Skeletal muscle tissue (tissue), 4 donors: ENCODE data around the gene ENO2. TPM values are rescaled to one million over a fixed set of nuclear protein-coding genes. Genes with fewer than 3 reads are reported as not detected.
"Not testable (repeated sequence)": the region's sequence is repeated elsewhere in the genome, so short reads cannot be mapped to it uniquely, and the experiment has no call there.

Experiments used
- H3K27ac ChIP-seq: one replicate; pipeline ENCODE4 v1.7.0; 2013; ENCODE audit warnings: mild to moderate bottlenecking, low read depth, low read length, inconsistent platforms
- H3K27me3 ChIP-seq, 3 donors: one replicate each; pipeline ENCODE4 v1.7.0; 2013; ENCODE audit warnings: low read length in 3 of 3; ENCODE audit not compliant: control insufficient read depth in 3 of 3, insufficient read depth in 3 of 3
- H3K36me3 ChIP-seq, 3 donors: one replicate each; pipeline ENCODE4 v1.7.0; 2013; ENCODE audit warnings: low read length in 3 of 3; ENCODE audit not compliant: control insufficient read depth in 3 of 3, insufficient read depth in 3 of 3
- H3K4me1 ChIP-seq, 3 donors: one replicate each; pipeline ENCODE4 v1.7.0; 2013; ENCODE audit warnings: low read length in 3 of 3, mild to moderate bottlenecking in 3 of 3; ENCODE audit not compliant: control insufficient read depth in 3 of 3, insufficient read depth in 3 of 3
- H3K4me3 ChIP-seq, 3 donors: one replicate each; pipeline ENCODE4 v1.7.0; 2013; ENCODE audit warnings: low read length in 3 of 3
- H3K9ac ChIP-seq, 3 donors: one replicate each; pipeline ENCODE4 v1.7.0; 2013; ENCODE audit warnings: low read length in 3 of 3, mild to moderate bottlenecking in 3 of 3, moderate library complexity in 2 of 3, low read depth in 1 of 3
- H3K9me3 ChIP-seq, 3 donors: one replicate each; pipeline ENCODE4 v1.7.0; 2013; ENCODE audit warnings: low read length in 3 of 3; ENCODE audit not compliant: control insufficient read depth in 3 of 3
- total RNA-seq: library from RNA; depleted of rRNA; stranded (reverse); fragments of >200 nt; gene quantifications from one replicate; pipeline ENCODE4 v1.2.3, GENCODE V29; 2014
- donor health status: Osteomylitis.

The ENO2 gene
- 2.6 TPM for total RNA-seq

GRCh38 chr12:6914246-6914946 is at the start of gene ENO2:
ENO2 (plus strand) TSS chr12:6914580; CDS start chr12:6915833, 1,253 bp downstream.
- Histone ChIP-seq H3K27me3 (peaks cover 12 to 27% (median 23%) of the 10 kb centered on the region in 3 donors), H3K9me3 (no peaks in the 10 kb centered on the region), H3K9ac (peak within 1 kb of the TSS; percentile 5 to 76 (median 64)), H3K4me1 (peaks cover 9 to 14% (median 13%) of the 10 kb centered on the region in 3 donors), H3K27ac (peak within 1 kb of the TSS; percentile 64), H3K4me3 (peak within 1 kb of the TSS; percentile 70 to 73 (median 71)), H3K36me3 (peaks cover 0 to 2% (median 0%) of the 10 kb centered on the region in 3 donors)

DNA sequence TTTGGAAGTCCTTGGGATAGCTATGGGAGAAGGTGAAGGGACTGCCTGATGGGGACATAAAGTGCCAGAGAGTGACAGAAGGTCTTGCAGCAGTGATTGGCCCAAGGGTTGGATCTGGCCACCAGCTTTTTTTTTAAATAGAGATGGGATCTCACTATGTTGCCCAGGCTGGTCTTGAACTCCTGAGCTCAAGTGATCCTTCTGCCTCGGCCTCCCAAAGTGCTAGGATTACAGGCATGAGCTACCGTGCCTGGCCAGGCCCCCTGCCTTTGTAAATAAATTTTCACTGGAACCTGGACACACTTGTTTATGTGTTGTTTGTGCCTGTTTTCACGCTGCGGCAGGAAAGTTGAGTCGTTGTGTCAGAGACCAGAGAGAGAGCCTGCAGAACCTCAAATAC is 49.1 kb upstream of the ENO2 start:
- not testable (repeated sequence) for H3K27ac ChIP-seq, H3K27me3 ChIP-seq, H3K9me3 ChIP-seq, H3K9ac ChIP-seq, H3K4me3 ChIP-seq
- Histone ChIP-seq H3K36me3 (peaks cover 53 to 70% (median 59%) of the 10 kb centered on the region in 3 donors), H3K4me1 (peaks cover 29 to 37% (median 32%) of the 10 kb centered on the region in 3 donors)

DNA sequence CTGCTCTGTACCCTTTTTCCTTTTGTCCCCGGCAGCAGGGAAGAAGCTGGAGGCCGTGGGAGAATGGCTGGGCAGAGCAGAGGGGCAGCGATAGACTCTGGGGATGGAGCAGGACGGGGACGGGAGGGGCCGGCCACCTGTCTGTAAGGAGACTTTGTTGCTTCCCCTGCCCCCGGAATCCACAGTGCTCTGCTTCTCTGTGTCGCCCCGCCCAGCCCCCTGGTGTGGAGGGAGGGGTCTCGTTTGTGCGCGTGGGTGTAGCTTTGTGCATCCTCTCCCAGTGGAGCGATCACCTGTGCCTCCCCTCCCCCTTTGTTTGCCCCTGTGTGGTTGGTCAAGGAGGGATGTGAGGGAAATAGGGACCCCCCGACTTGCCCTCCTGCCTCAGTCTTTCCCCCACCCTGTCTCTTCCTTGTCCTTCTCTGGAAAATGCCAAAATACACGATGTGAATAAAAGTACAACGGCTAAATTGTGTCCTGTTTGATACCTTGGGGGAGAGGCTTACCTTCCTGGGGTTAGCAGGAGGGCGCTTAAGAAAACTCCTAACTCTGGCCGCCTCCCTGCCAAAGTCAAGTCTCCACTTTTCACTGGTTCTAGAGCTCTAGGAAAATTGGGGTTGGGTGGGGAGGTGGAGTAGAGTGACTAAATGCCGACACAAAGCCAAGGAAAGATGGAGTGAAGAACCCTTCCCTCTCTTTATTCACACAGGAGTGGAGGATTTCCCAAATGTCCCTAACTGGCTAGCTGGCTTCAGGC is 48.0 kb upstream of the ENO2 start:
- Histone ChIP-seq H3K27ac (peak overlapping the region; percentile 98), H3K36me3 (peaks cover 52 to 68% (median 59%) of the 10 kb centered on the region in 3 donors), H3K27me3 (no peaks in the 10 kb centered on the region), H3K4me3 (peak overlapping the region; percentile 78 to 82 (median 79)), H3K4me1 (peaks cover 36 to 47% (median 41%) of the 10 kb centered on the region in 3 donors), H3K9ac (peak overlapping the region; percentile 88 to 91 (median 91)), H3K9me3 (no peaks in the 10 kb centered on the region)

DNA sequence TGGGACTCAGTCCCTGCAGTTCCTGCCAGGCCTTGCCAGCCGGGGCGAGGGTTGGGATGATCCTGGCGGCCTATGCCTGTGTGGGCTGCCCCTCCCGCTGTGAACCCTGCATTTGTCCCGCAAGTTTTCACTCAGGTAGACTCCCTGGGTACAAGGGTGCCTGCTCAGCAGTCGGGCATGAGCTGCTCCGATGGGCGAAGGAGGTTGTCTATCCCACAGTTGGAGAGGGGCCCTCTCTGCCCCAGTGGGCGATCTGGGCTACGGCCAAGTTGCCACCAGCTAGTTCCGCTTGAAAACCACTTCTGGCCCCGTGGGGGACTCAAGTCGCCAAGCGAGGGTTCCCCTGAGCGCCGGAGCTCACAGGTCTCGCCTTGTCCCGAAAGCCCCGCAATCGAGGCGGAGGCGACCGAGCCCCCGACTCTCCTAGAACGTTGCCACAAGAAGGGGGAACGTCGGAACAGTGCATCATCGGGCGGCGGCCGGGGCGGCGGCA is 47.4 kb upstream of the ENO2 start:
- Histone ChIP-seq H3K27me3 (no peaks in the 10 kb centered on the region), H3K9me3 (no peaks in the 10 kb centered on the region), H3K27ac (peak overlapping the region; percentile 98), H3K4me1 (peaks cover 42 to 53% (median 48%) of the 10 kb centered on the region in 3 donors), H3K36me3 (peaks cover 49 to 67% (median 57%) of the 10 kb centered on the region in 3 donors), H3K4me3 (peak overlapping the region; percentile 78 to 82 (median 79)), H3K9ac (peak overlapping the region; percentile 88 to 91 (median 91))

DNA sequence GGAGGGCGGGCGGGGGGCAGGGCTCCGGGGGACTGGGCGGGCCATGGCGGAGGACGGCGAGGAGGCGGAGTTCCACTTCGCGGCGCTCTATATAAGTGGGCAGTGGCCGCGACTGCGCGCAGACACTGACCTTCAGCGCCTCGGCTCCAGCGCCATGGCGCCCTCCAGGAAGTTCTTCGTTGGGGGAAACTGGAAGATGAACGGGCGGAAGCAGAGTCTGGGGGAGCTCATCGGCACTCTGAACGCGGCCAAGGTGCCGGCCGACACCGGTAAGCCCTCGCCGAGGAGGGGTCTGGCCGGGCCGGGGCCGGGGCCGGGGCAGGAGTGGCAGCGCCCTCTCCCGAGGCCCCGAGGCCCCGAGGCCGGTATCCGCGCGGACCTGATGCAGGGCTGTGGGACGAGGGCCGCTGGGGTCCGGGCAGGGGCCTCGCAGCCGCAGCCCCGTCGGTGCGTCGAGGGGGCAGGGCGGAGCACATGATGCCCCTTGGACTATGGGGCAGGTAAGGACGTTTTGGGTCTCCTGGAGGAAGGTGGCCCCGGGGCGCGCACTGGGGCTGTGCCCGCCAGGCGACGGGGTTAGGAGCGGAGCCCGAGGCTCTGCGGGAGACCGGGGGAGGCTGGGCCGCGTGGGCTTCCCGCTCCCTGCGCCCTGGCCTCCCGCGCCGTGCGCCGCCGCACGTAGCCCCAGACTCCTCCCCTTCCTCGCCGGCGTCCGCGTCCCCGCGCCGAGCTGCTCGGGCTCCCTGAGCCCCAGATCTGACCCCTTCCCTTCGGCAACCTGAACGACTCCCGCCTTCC is 46.8 kb upstream of the ENO2 start, which contains the start of gene TPI1:
Gene TPI1 (plus strand): TSS at position 119 of the 798 bp plus-strand sequence. CDS start 36 bp downstream, at position 155.
- Histone ChIP-seq H3K36me3 (peaks cover 45 to 62% (median 52%) of the 10 kb centered on the region in 3 donors), H3K27ac (peak within 1 kb of the TSS; percentile 98), H3K27me3 (no peaks in the 10 kb centered on the region), H3K4me1 (peaks cover 48 to 58% (median 53%) of the 10 kb centered on the region in 3 donors), H3K4me3 (peak within 1 kb of the TSS; percentile 80 to 94 (median 92)), H3K9ac (peak within 1 kb of the TSS; percentile 92 to 98 (median 94)), H3K9me3 (no peaks in the 10 kb centered on the region)

DNA sequence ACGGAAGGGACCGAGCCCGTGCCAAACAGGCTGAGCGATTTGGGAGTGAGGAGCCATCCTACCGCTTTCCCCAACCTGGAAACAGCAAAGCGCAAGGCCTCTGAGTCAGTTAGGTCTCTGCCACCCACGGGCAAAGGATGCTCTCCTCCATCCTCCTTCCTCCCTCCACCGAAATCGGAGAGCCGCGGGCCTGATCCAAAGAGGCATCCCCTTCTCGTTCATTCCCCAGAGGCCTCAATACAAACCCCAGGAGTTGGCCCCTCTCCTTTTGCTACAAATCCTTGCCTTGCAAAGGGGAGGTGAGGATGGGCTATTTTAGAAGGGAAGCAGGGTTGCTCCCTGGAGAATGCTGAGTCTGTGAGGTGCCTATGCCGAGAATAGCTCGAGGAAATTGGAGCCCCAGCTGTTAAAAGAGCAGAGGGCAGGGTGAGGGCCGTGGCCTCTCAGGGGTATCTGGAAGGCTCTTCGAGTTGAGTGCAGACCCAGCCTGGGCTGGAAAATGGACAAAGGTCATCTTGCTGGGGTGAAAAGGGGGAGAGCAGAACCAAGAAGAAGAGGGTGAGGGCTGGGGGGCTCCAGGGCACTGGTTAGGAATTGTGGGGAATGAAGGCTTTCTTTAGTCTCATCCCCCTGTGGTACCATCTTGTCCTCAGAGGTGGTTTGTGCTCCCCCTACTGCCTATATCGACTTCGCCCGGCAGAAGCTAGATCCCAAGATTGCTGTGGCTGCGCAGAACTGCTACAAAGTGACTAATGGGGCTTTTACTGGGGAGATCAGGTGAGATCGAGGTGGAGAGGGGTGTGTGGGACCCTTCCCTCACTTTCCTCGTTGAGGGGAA is 46.0 kb upstream of the ENO2 start:
- H3K4me1 ChIP-seq, result peaks cover 51 to 64% (median 58%) of the 10 kb centered on the region in 3 donors
- H3K27me3 ChIP-seq, result no peaks in the 10 kb centered on the region
- H3K9ac ChIP-seq, result peak overlapping the region; percentile 92 to 98 (median 94)
- H3K4me3 ChIP-seq, result peak overlapping the region; percentile 80 to 94 (median 92)
- H3K36me3 ChIP-seq, result peaks cover 39 to 55% (median 44%) of the 10 kb centered on the region in 3 donors
- H3K9me3 ChIP-seq, result no peaks in the 10 kb centered on the region
- peak overlapping the region; percentile 98 for H3K27ac ChIP-seq

GRCh38 chr12:6869049-6870021 is 45.0 kb upstream of the ENO2 start:
- Histone ChIP-seq H3K9me3 (no peaks in the 10 kb centered on the region), H3K4me3 (peak overlapping the region; percentile 80 to 94 (median 92)), H3K36me3 (peaks cover 36 to 48% (median 40%) of the 10 kb centered on the region in 3 donors), H3K4me1 (peaks cover 55 to 69% (median 62%) of the 10 kb centered on the region in 3 donors), H3K9ac (peak overlapping the region; percentile 92 to 98 (median 94)), H3K27ac (peak overlapping the region; percentile 98), H3K27me3 (no peaks in the 10 kb centered on the region)

DNA sequence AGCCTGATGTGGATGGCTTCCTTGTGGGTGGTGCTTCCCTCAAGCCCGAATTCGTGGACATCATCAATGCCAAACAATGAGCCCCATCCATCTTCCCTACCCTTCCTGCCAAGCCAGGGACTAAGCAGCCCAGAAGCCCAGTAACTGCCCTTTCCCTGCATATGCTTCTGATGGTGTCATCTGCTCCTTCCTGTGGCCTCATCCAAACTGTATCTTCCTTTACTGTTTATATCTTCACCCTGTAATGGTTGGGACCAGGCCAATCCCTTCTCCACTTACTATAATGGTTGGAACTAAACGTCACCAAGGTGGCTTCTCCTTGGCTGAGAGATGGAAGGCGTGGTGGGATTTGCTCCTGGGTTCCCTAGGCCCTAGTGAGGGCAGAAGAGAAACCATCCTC is 44.1 kb upstream of the ENO2 start:
- H3K9ac ChIP-seq, result peak overlapping the region in 1 of 3 donors; percentile 60
- not testable (repeated sequence) for H3K27me3 ChIP-seq, H3K27ac ChIP-seq, H3K9me3 ChIP-seq, H3K4me3 ChIP-seq
- peaks cover 55 to 69% (median 65%) of the 10 kb centered on the region in 3 donors for H3K4me1 ChIP-seq
- H3K36me3 ChIP-seq, result peaks cover 30 to 40% (median 31%) of the 10 kb centered on the region in 3 donors
